ENCODE results near the gene PRKCSH.

Gene PRKCSH

GRCh38 chr19:11464333-11465265, 29.2 kb downstream of the PRKCSH start (continued):
- TF ChIP-seq ZNF645 (tag by site-specific recombination; IDR thresholded peaks at IDR 0.05): no peak
- TF ChIP-seq ZNF776 (tag by site-specific recombination; IDR thresholded peaks at IDR 0.05; ENCODE audit: borderline replicate concordance): peak; percentile 8; the same call in 1 of the 2 replicates
- no peak for TF ChIP-seq KLF17 (tag by site-specific recombination; IDR thresholded peaks at IDR 0.05)
- TF ChIP-seq ZBTB26 (tag by site-specific recombination; optimal IDR thresholded peaks at IDR 0.05): peak; percentile 13
- TF ChIP-seq ZNF266 (tag by site-specific recombination; IDR thresholded peaks at IDR 0.05; ENCODE audit: low read depth): peak; percentile 38; the same call in 1 of the 2 replicates
- no peak for TF ChIP-seq ZNF37A (tag by site-specific recombination; IDR thresholded peaks at IDR 0.05)
- no peak for TF ChIP-seq HOXA7 (CRISPR knock-in tag; IDR thresholded peaks at IDR 0.05; ENCODE audit: borderline replicate concordance)
- TF ChIP-seq ZNF600 (tag by site-specific recombination; IDR thresholded peaks at IDR 0.05): no peak
- TF ChIP-seq KLF8 (tag by site-specific recombination; IDR thresholded peaks at IDR 0.05): no peak
- peak; percentile 2; the same call in 1 of the 2 replicates for TF ChIP-seq ZNF140 (tag by site-specific recombination; IDR thresholded peaks at IDR 0.05)
- no peak for TF ChIP-seq ZNF548 (tag by site-specific recombination; IDR thresholded peaks at IDR 0.05)
- no peak for TF ChIP-seq ZNF302 (tag by site-specific recombination; IDR thresholded peaks at IDR 0.05; ENCODE audit: low read depth)
- no peak for TF ChIP-seq PRDM10 (tag by site-specific recombination; IDR thresholded peaks at IDR 0.05)
- no peak for TF ChIP-seq SP3 (tag by site-specific recombination; IDR thresholded peaks at IDR 0.05)
- TF ChIP-seq SALL2 (tag by site-specific recombination; IDR thresholded peaks at IDR 0.05; ENCODE audit: borderline replicate concordance): 0 out of 2 replicates have a peak, but pooled peaks have one; percentile 47
- TF ChIP-seq ZNF121 (tag by site-specific recombination; IDR thresholded peaks at IDR 0.05): no peak
- TF ChIP-seq TRIM28 (IDR thresholded peaks at IDR 0.05; ENCODE audit: borderline replicate concordance, low read length): no peak
- TF ChIP-seq ZNF629 (tag by site-specific recombination; IDR thresholded peaks at IDR 0.05): no peak
- TF ChIP-seq ZNF488 (tag by site-specific recombination; IDR thresholded peaks at IDR 0.05): no peak; the same call in 1 of the 2 replicates
